GM12878 (cell line): Measurements from ENCODE around the gene ERP44. TPM values are rescaled to one million over a fixed set of nuclear protein-coding genes. Genes with fewer than 3 reads are reported as not detected.

Source experiments
- ATAC-seq: fragments of 200-7000 bp; cut with Tn5 transposase; 3 replicates; pipeline ENCODE4 v1.9.1; 2020; ENCODE audit warnings: mild to moderate bottlenecking, moderate library complexity
- BruUV-seq: library from RNA; stranded (reverse); fragments of 400-500 nt; replicated peaks from 2 replicates; lab custom pipeline; 2021; lab: Mats Ljungman, UMichigan
- CTCF ChIA-PET: fragments of 300-600 bp; sonication (Branson Sonifier 250); formaldehyde crosslinking; extraction: SDS; loops from one replicate; lab custom pipeline; 2021; ENCODE audit warnings: inconsistent platforms; lab: Yijun Ruan, JAX
- POLR2A ChIA-PET: fragments of 350-600 bp; formaldehyde crosslinking; extraction: SDS; loops from one replicate; lab custom pipeline; 2021; ENCODE audit warnings: inconsistent platforms; lab: Charles Lee
- RAD21 ChIA-PET: fragments of 300-600 bp; sonication (Branson Sonifier 250); formaldehyde crosslinking; loops from one replicate; lab custom pipeline; 2023; ENCODE audit warnings: antibody characterized with exemption; ENCODE audit not compliant: unreplicated experiment; lab: Charles Lee
- SMC1A ChIA-PET: fragments of 300-600 bp; sonication (Branson Sonifier 250); formaldehyde crosslinking; loops from one replicate; lab custom pipeline; 2023; ENCODE audit not compliant: unreplicated experiment, uncharacterized antibody; lab: Charles Lee
- DNase-seq: peaks from one replicate; pipeline ENCODE4 v3.0.0-alpha.2; 2011; ENCODE audit warnings: low read depth, low spot score
- FAIRE-seq: peaks from 3 replicates; lab custom pipeline; 2011; peaks lifted over from hg19 to GRCh38; lab: Jason Lieb, UNC
- H2AFZ ChIP-seq: 2 replicates; pipeline ENCODE4 v1.6.0; 2011; ENCODE audit warnings: low read depth, low read length, control low read depth; ENCODE audit not compliant: control insufficient read depth
- H3K27ac ChIP-seq: 2 replicates; pipeline ENCODE4 v1.5.1; 2011; ENCODE audit warnings: control low read depth; ENCODE audit not compliant: control insufficient read depth, insufficient read depth
- H3K27me3 ChIP-seq, 2 experiments: replicated peaks in 1 of 2; 2 replicates each; pipeline versions ENCODE4 v1.6.0 to v1.6.1; 2011; ENCODE audit warnings: low read length in 1 of 2; ENCODE audit not compliant: control insufficient read depth in 2 of 2, insufficient read depth in 2 of 2
- H3K36me3 ChIP-seq, 2 experiments: 2 replicates each; pipeline ENCODE4 v1.5.1; 2011; ENCODE audit warnings: low read length in 1 of 2; ENCODE audit not compliant: control insufficient read depth in 2 of 2, insufficient read depth in 2 of 2
- H3K4me1 ChIP-seq: 2 replicates; pipeline ENCODE4 v1.6.1; 2011; ENCODE audit warnings: mild to moderate bottlenecking, low read length, moderate library complexity, mixed read lengths; ENCODE audit not compliant: control insufficient read depth, insufficient read depth
- H3K4me2 ChIP-seq: 2 replicates; pipeline ENCODE4 v1.6.0; 2011; ENCODE audit warnings: control low read depth; ENCODE audit not compliant: control insufficient read depth, insufficient read depth
- H3K4me3 ChIP-seq: fragments of 200-600 bp; sonication (generic); 2 replicates; pipeline ENCODE4 v1.5.1; 2016
- H3K79me2 ChIP-seq: 2 replicates; pipeline ENCODE4 v1.6.0; 2011; ENCODE audit warnings: low read length; ENCODE audit not compliant: control insufficient read depth, insufficient read depth
- H3K9ac ChIP-seq: 2 replicates; pipeline ENCODE4 v1.8.0; 2011; ENCODE audit warnings: low read length, control low read depth, mixed read lengths; ENCODE audit not compliant: control insufficient read depth, insufficient read depth
- H3K9me3 ChIP-seq: replicated peaks from 3 replicates; pipeline ENCODE4 v1.5.1; 2011; ENCODE audit warnings: mild to moderate bottlenecking, low read length; ENCODE audit not compliant: control insufficient read depth, insufficient read depth
- H4K20me1 ChIP-seq: 2 replicates; pipeline ENCODE4 v1.6.0; 2011; ENCODE audit not compliant: control insufficient read depth, insufficient read depth
- GABPA ChIP-seq: IDR thresholded peaks from 2 replicates; pipeline ENCODE4 v1.6.1; 2014; ENCODE audit warnings: antibody characterized with exemption, low read depth, mild to moderate bottlenecking, inconsistent platforms
- HDAC6 ChIP-seq: fragments of 200-600 bp; sonication (generic); IDR thresholded peaks from one replicate; pipeline ENCODE4 v1.8.0; 2017; ENCODE audit warnings: antibody characterized with exemption; ENCODE audit not compliant: unreplicated experiment
- MTA3 ChIP-seq: IDR thresholded peaks from 2 replicates; pipeline ENCODE4 v1.6.1; 2012; ENCODE audit warnings: low read length, inconsistent platforms, borderline replicate concordance
- MYC ChIP-seq: IDR thresholded peaks from 2 replicates; pipeline ENCODE4 v1.6.1; 2011; ENCODE audit warnings: mild to moderate bottlenecking, low read length, moderate library complexity, inconsistent platforms; ENCODE audit not compliant: insufficient read depth, insufficient replicate concordance, insufficient read length, severe bottlenecking
- PML ChIP-seq: IDR thresholded peaks from 2 replicates; pipeline ENCODE4 v1.6.1; 2012; ENCODE audit warnings: low read length, inconsistent platforms
- RCOR1 ChIP-seq: conservative IDR thresholded peaks from 2 replicates; pipeline ENCODE4 v1.6.1; 2012; ENCODE audit warnings: low read depth, low read length, improper control_type of control experiment
- SUPT20H ChIP-seq: IDR thresholded peaks from 2 replicates; pipeline ENCODE4 v1.6.1; 2011; ENCODE audit warnings: low read depth, mild to moderate bottlenecking, low read length, moderate library complexity, borderline replicate concordance; ENCODE audit not compliant: control insufficient read depth
- WRNIP1 ChIP-seq: IDR thresholded peaks from 2 replicates; pipeline ENCODE4 v1.6.1; 2011; ENCODE audit warnings: low read depth, low read length, improper control_type of control experiment, borderline replicate concordance
- WGBS: methylation state at CpG from one replicate; pipeline ENCODE4 v1.1.6; 2016; ENCODE audit warnings: low lambda C conversion rate; ENCODE audit not compliant: insufficient replicate concordance, insufficient coverage; ENCODE audit errors: missing lambda C conversion rate; 5-methylcytosine and 5-hydroxymethylcytosine counted together
- in situ Hi-C: fragments of 300-500 bp; cut with MboI; formaldehyde crosslinking; loops from 9 replicates; pipeline ENCODE4 v1.14.3; 2018; ENCODE audit warnings: mixed read lengths
- intact Hi-C: fragments of 100-400 bp; cut with micrococcal nuclease; formaldehyde crosslinking; loops from one replicate; pipeline ENCODE4 v1.14.2; 2022; ENCODE audit not compliant: unreplicated experiment
- polyA plus RNA-seq, 11 experiments: library from polyadenylated mRNA; depleted of rRNA in 4 of 11; unstranded in 6 of 11; stranded (reverse) in 5 of 11; fragments of >200 nt; fragmentation: Nextera tagmentation in 4 of 11; fragmentation: Illumina TruSeq in 1 of 11; extraction: Ambion mirVana in 4 of 11; extraction: Trizol in 1 of 11; gene quantifications; 1 replicate in 1 of 11; 2 replicates in 10 of 11; pipeline versions ENCODE4 v1.2.1 to v1.2.3, GENCODE V29; 2011 to 2016; ENCODE audit warnings: inconsistent platforms in 2 of 11, missing spikeins in 2 of 11, low read depth in 1 of 11
- total RNA-seq, 4 experiments: library from RNA; depleted of rRNA in 3 of 4; stranded (reverse); fragments of >200 nt in 3 of 4; fragmentation: Illumina TruSeq in 1 of 4; extraction: Trizol in 1 of 4; gene quantifications; 2 replicates each; pipeline versions ENCODE4 v1.2.1 to v1.2.3, GENCODE V29; 2013 to 2021
- TF ChIP-seq, protein P1 (sequence below): IDR thresholded peaks from 2 replicates; pipeline ENCODE4 v1.6.1; 2012; ENCODE audit warnings: improper control_type of control experiment, low read depth, low read length; ENCODE audit not compliant: insufficient replicate concordance
- TF ChIP-seq, protein P2 (sequence below): fragments of 450-650 bp; IDR thresholded peaks from 2 replicates; pipeline ENCODE4 v1.6.1; 2018; ENCODE audit warnings: borderline replicate concordance, mild to moderate bottlenecking; ENCODE audit not compliant: partially characterized antibody

Gene ERP44
- total and polyA plus RNA-seq, 10 of the 15 experiments (the other 5 are each of a cell fraction or from before 2014, with no cell fraction given): 11.5 to 52.4 (median 20.2) TPM

DNA sequence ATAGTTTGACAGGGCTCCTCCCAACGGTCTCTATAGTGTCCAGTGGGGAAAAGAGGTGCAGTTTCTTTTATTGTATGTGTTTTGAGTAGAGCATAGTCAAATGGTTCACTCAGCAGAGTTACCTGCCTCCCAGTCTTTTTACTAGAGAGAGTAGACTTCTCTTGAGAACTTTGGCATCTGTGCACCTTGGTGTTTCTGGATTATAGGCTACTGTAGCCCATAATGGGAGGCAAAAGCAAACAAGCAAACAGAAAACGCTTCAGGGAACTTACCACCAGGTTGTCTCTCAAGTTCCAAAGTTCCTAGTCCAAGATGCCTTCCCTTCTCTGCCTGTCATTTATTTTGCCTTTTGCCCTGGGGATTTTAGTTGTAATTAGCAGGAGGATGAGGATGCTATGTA is 26.4 kb upstream of the ERP44 start:
- CTCF ChIA-PET: no interaction called here
- no peak overlapping the region for H3K4me3 ChIP-seq
- no peak for FAIRE-seq
- H3K36me3 ChIP-seq: no peaks in the 10 kb centered on the region; a peak in 1 of 4 replicates
- H3K27ac ChIP-seq: no peak overlapping the region
- ATAC-seq: no peak
- TF ChIP-seq PML (no peak), WRNIP1 (no peak), RCOR1 (no peak), MYC (no peak), HDAC6 (no peak)
- no peaks in the 10 kb centered on the region for H3K27me3 ChIP-seq
- no TSS peak for BruUV-seq
- SMC1A ChIA-PET: no interaction called here
- no peak overlapping the region for H3K9ac ChIP-seq
- RAD21 ChIA-PET: no interaction called here
- 100% methylated on average over 2 of the region's 2 CpGs for WGBS
- DNase-seq: no peak
- H3K4me1 ChIP-seq: no peaks in the 10 kb centered on the region
- no peaks in the 10 kb centered on the region for H4K20me1 ChIP-seq
- no peaks in the 10 kb centered on the region for H3K9me3 ChIP-seq
- in situ Hi-C loops (no loop called here), intact Hi-C loops (no loop called here)
- H3K79me2 ChIP-seq: no peaks in the 10 kb centered on the region
- no peak overlapping the region for H3K4me2 ChIP-seq
- no peak overlapping the region for H2AFZ ChIP-seq
- POLR2A ChIA-PET: no interaction called here

DNA sequence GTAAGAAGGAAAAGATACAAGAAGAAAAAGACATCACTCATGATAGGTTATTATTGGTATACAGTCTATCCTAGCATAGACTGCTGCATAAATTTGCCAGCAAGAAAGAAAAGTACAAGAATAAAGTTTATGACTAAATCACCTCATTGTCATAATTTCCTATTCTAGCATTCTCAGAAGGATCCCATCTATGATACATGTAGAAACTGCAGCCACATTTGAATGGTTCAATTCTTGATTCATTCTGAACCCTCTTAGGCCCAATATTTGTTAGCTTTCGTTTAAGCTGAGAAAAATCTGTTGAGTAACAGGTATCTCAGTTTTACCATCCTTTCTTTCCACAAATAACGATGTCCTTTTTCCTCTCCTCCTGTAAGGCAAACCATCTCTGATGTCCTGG is 21.5 kb upstream of the ERP44 start:
- no peak overlapping the region for H3K27ac ChIP-seq
- WGBS: 0% methylated on average over 2 of the region's 2 CpGs
- H3K4me2 ChIP-seq: no peak overlapping the region
- CTCF ChIA-PET: no interaction called here
- no peak overlapping the region for H3K9ac ChIP-seq
- POLR2A ChIA-PET: interaction anchor here (0.9 kb wide), 1 partner anchor 8 kb away, joined by 3 read pairs; no protein-coding TSS in a partner anchor
- FAIRE-seq: peak; percentile 47
- no peaks in the 10 kb centered on the region for H3K4me1 ChIP-seq
- no peaks in the 10 kb centered on the region for H3K79me2 ChIP-seq
- intact Hi-C loops: no loop called here
- no peak overlapping the region for H2AFZ ChIP-seq
- H3K27me3 ChIP-seq: no peaks in the 10 kb centered on the region
- H3K4me3 ChIP-seq: no peak overlapping the region
- no peak for ATAC-seq
- in situ Hi-C loops: no loop called here
- SMC1A ChIA-PET: interaction anchor here (1.4 kb wide), 1 partner anchor 18 kb away, joined by 3 read pairs; no protein-coding TSS in a partner anchor
- no peak for DNase-seq
- BruUV-seq: no TSS peak
- RAD21 ChIA-PET: no interaction called here
- H3K9me3 ChIP-seq: no peaks in the 10 kb centered on the region
- H3K36me3 ChIP-seq: no peaks in the 10 kb centered on the region; a peak in 1 of 4 replicates
- no peaks in the 10 kb centered on the region for H4K20me1 ChIP-seq
- TF ChIP-seq GABPA: no peak
- TF ChIP-seq, protein P1, sequence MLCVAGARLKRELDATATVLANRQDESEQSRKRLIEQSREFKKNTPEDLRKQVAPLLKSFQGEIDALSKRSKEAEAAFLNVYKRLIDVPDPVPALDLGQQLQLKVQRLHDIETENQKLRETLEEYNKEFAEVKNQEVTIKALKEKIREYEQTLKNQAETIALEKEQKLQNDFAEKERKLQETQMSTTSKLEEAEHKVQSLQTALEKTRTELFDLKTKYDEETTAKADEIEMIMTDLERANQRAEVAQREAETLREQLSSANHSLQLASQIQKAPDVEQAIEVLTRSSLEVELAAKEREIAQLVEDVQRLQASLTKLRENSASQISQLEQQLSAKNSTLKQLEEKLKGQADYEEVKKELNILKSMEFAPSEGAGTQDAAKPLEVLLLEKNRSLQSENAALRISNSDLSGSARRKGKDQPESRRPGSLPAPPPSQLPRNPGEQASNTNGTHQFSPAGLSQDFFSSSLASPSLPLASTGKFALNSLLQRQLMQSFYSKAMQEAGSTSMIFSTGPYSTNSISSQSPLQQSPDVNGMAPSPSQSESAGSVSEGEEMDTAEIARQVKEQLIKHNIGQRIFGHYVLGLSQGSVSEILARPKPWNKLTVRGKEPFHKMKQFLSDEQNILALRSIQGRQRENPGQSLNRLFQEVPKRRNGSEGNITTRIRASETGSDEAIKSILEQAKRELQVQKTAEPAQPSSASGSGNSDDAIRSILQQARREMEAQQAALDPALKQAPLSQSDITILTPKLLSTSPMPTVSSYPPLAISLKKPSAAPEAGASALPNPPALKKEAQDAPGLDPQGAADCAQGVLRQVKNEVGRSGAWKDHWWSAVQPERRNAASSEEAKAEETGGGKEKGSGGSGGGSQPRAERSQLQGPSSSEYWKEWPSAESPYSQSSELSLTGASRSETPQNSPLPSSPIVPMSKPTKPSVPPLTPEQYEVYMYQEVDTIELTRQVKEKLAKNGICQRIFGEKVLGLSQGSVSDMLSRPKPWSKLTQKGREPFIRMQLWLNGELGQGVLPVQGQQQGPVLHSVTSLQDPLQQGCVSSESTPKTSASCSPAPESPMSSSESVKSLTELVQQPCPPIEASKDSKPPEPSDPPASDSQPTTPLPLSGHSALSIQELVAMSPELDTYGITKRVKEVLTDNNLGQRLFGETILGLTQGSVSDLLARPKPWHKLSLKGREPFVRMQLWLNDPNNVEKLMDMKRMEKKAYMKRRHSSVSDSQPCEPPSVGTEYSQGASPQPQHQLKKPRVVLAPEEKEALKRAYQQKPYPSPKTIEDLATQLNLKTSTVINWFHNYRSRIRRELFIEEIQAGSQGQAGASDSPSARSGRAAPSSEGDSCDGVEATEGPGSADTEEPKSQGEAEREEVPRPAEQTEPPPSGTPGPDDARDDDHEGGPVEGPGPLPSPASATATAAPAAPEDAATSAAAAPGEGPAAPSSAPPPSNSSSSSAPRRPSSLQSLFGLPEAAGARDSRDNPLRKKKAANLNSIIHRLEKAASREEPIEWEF: no peak
- TF ChIP-seq SUPT20H: no peak
- TF ChIP-seq, protein P2, sequence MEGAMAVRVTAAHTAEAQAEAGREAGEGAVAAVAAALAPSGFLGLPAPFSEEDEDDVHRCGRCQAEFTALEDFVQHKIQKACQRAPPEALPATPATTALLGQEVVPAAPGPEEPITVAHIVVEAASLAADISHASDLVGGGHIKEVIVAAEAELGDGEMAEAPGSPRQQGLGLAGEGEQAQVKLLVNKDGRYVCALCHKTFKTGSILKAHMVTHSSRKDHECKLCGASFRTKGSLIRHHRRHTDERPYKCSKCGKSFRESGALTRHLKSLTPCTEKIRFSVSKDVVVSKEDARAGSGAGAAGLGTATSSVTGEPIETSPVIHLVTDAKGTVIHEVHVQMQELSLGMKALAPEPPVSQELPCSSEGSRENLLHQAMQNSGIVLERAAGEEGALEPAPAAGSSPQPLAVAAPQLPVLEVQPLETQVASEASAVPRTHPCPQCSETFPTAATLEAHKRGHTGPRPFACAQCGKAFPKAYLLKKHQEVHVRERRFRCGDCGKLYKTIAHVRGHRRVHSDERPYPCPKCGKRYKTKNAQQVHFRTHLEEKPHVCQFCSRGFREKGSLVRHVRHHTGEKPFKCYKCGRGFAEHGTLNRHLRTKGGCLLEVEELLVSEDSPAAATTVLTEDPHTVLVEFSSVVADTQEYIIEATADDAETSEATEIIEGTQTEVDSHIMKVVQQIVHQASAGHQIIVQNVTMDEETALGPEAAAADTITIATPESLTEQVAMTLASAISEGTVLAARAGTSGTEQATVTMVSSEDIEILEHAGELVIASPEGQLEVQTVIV: no peak
- no peak for TF ChIP-seq MTA3
